GM12864 (cell line): ENCODE data around the gene STEAP3.

Experiments used
- DNase-seq: peaks from one replicate; pipeline ENCODE4 v3.0.0-alpha.2; 2011; ENCODE audit warnings: low read depth
- H3K4me3 ChIP-seq: 2 replicates; pipeline ENCODE4 v1.5.1; 2011; ENCODE audit warnings: mild to moderate bottlenecking, low read depth, low read length, control low read depth
- TF ChIP-seq, protein P1 (sequence below): IDR thresholded peaks from 2 replicates; pipeline ENCODE4 v1.5.1; 2011; ENCODE audit warnings: low read depth, mild to moderate bottlenecking, moderate library complexity, low read length, control low read depth, inconsistent platforms; ENCODE audit errors: missing control alignments

The STEAP3 gene

GRCh38 chr2:119224391-119225104, 914 bp downstream of the STEAP3 start:
- TF ChIP-seq, protein P1, sequence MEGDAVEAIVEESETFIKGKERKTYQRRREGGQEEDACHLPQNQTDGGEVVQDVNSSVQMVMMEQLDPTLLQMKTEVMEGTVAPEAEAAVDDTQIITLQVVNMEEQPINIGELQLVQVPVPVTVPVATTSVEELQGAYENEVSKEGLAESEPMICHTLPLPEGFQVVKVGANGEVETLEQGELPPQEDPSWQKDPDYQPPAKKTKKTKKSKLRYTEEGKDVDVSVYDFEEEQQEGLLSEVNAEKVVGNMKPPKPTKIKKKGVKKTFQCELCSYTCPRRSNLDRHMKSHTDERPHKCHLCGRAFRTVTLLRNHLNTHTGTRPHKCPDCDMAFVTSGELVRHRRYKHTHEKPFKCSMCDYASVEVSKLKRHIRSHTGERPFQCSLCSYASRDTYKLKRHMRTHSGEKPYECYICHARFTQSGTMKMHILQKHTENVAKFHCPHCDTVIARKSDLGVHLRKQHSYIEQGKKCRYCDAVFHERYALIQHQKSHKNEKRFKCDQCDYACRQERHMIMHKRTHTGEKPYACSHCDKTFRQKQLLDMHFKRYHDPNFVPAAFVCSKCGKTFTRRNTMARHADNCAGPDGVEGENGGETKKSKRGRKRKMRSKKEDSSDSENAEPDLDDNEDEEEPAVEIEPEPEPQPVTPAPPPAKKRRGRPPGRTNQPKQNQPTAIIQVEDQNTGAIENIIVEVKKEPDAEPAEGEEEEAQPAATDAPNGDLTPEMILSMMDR, result no peak
- no peak for DNase-seq
- H3K4me3 ChIP-seq, result peak overlapping the region; percentile 74

GRCh38 chr2:119225105-119225865, 1.7 kb downstream of the STEAP3 start:
- TF ChIP-seq, protein P1, result no peak
- no peak overlapping the region for H3K4me3 ChIP-seq
- DNase-seq, result no peak

DNA sequence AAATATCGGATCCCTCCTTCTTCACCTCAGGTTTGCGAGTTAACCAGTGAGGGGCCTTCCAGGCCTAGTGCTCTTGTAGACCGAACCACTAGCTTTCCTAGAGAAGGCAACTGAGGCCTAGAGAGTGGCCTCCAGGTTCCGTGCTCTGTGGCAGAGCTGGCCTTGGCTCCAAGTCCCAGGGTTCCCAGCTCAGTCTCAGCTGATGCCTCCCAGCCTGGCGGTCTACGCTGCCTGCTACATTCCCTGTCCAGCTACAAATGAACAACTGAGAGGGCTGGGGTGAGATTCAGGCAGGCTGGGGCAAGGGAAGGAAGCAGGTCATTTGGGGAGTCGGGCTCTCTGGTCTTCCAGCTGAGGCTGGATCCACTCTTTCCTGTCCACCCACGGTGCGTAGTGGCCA, 2.3 kb downstream of the STEAP3 start:
- H3K4me3 ChIP-seq, result no peak overlapping the region
- TF ChIP-seq, protein P1, result no peak
- no peak for DNase-seq

DNA sequence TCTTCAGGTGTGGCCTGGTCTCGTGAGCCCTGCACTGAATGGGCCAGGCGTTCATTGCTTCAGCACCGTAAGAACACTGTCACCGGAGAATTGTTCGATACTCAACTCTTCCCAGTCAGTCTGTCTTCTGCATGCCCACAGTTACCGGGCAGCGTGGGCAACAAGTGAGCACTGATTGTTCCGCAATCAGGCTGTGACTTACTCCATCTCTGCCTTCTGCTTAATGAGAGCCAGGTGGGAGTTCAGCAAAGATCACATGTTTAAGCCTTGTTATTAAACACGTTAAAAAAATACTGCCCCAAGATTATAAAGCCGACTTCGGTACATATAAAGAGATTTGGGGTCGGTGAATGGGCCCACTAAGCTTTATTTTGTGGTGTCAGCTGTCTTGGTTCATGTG, 3.7 kb downstream of the STEAP3 start:
- TF ChIP-seq, protein P1, result no peak
- H3K4me3 ChIP-seq, result no peak overlapping the region
- DNase-seq, result no peak

- no peak overlapping the region for H3K4me3 ChIP-seq
- no peak for DNase-seq
- TF ChIP-seq, protein P1, result no peak
Observed at GRCh38 chr2:119228136-119228535, 4.5 kb downstream of the STEAP3 start.

DNA sequence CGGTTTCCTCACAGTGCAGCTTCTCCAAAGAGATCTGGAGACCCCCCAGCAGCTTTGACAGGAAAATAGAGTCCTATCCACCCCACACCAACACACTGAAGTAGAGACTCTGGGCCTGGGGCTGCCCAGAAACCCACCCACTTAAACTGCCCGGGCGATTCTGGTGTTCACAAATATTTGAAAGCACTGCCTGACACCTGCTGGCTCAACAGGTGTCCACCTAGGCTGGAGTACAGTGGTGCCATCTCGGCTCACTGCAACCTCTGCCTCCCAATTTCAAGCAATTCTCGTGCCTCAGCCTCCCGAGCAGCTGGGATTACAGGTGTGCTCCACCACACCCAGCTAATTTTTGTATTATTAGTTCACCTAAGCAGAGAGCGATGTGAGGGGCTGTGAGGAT, 5.3 kb downstream of the STEAP3 start:
- TF ChIP-seq, protein P1, result no peak
- no peak for DNase-seq
- no peak overlapping the region for H3K4me3 ChIP-seq
